SK-N-SH treated with all-trans-retinoic acid at 6 μM for 48 hours (cell line): Measurements from ENCODE around the gene APOBEC3H.

Experiments used
- ATAC-seq: fragments of 200-7000 bp; cut with Tn5 transposase; 3 replicates; pipeline ENCODE4 v1.9.1; 2020; ENCODE audit warnings: mild to moderate bottlenecking, moderate library complexity
- ARNTL ChIP-seq: fragments of 450-650 bp; formaldehyde crosslinking; IDR thresholded peaks from 2 replicates; pipeline ENCODE4 v1.5.0; 2020; ENCODE audit warnings: low read depth, mild to moderate bottlenecking, moderate library complexity, borderline replicate concordance
- BACH2 ChIP-seq: fragments of 250-450 bp; sonication (Bioruptor Pico); IDR thresholded peaks from 2 replicates; pipeline ENCODE4 v1.9.0; 2021; ENCODE audit warnings: mild to moderate bottlenecking, borderline replicate concordance
- CSDC2 ChIP-seq: fragments of 250-450 bp; sonication (Bioruptor Pico); IDR thresholded peaks from 2 replicates; pipeline ENCODE4 v1.5.0; 2020; ENCODE audit warnings: mild to moderate bottlenecking, moderate library complexity
- ESRRG ChIP-seq: fragments of 250-450 bp; sonication (Bioruptor Pico); IDR thresholded peaks from 2 replicates; pipeline ENCODE4 v1.6.1; 2021; ENCODE audit warnings: mild to moderate bottlenecking
- ISL1 ChIP-seq: fragments of 250-450 bp; sonication (Bioruptor Pico); IDR thresholded peaks from 2 replicates; pipeline ENCODE4 v2.1.2; 2022; ENCODE audit warnings: mild to moderate bottlenecking, moderate library complexity
- PATZ1 ChIP-seq: fragments of 250-450 bp; sonication (Bioruptor Pico); IDR thresholded peaks from 2 replicates; pipeline ENCODE4 v1.8.0; 2020; ENCODE audit warnings: mild to moderate bottlenecking, moderate library complexity, borderline replicate concordance
- POU6F1 ChIP-seq: fragments of 250-450 bp; sonication (Bioruptor Pico); IDR thresholded peaks from 2 replicates; pipeline ENCODE4 v1.8.0; 2021; ENCODE audit warnings: low read depth, mild to moderate bottlenecking, moderate library complexity, borderline replicate concordance
- PPARA ChIP-seq: fragments of 250-450 bp; sonication (Bioruptor Pico); IDR thresholded peaks from 2 replicates; pipeline ENCODE4 v1.5.0; 2020; ENCODE audit warnings: mild to moderate bottlenecking, borderline replicate concordance
- RARB ChIP-seq: fragments of 250-450 bp; sonication (Bioruptor Pico); IDR thresholded peaks from 2 replicates; pipeline ENCODE4 v1.8.0; 2021; ENCODE audit warnings: mild to moderate bottlenecking, moderate library complexity
- SNAI2 ChIP-seq: fragments of 250-450 bp; sonication (Bioruptor Pico); IDR thresholded peaks from 2 replicates; pipeline ENCODE4 v1.5.0; 2020; ENCODE audit warnings: mild to moderate bottlenecking, moderate library complexity
- TCF4 ChIP-seq: fragments of 250-450 bp; sonication (Bioruptor Pico); IDR thresholded peaks from 2 replicates; pipeline ENCODE4 v1.8.0; 2021; ENCODE audit warnings: mild to moderate bottlenecking, moderate library complexity, borderline replicate concordance
- TOX ChIP-seq: fragments of 250-450 bp; sonication (Bioruptor Pico); IDR thresholded peaks from 2 replicates; pipeline ENCODE4 v1.8.0; 2021; ENCODE audit warnings: mild to moderate bottlenecking, moderate library complexity, borderline replicate concordance
- TSHZ2 ChIP-seq: fragments of 250-450 bp; sonication (Bioruptor Pico); IDR thresholded peaks from 2 replicates; pipeline ENCODE4 v1.5.0; 2020; ENCODE audit warnings: mild to moderate bottlenecking, moderate library complexity
- ZC3H10 ChIP-seq: fragments of 250-450 bp; sonication (Bioruptor Pico); IDR thresholded peaks from 2 replicates; pipeline ENCODE4 v1.5.1; 2021; ENCODE audit warnings: mild to moderate bottlenecking, moderate library complexity
- ZFP3 ChIP-seq: fragments of 250-450 bp; sonication (Bioruptor Pico); IDR thresholded peaks from 2 replicates; pipeline ENCODE4 v1.5.0; 2020; ENCODE audit warnings: mild to moderate bottlenecking, moderate library complexity
- ZNF565 ChIP-seq: fragments of 450-650 bp; formaldehyde crosslinking; conservative IDR thresholded peaks from 2 replicates; pipeline ENCODE4 v1.5.0; 2020; ENCODE audit warnings: low read depth, mild to moderate bottlenecking, moderate library complexity
- ZNF70 ChIP-seq: fragments of 450-650 bp; formaldehyde crosslinking; IDR thresholded peaks from 2 replicates; pipeline ENCODE4 v1.5.0; 2020; ENCODE audit warnings: mild to moderate bottlenecking, moderate library complexity
- ZNF8 ChIP-seq: fragments of 450-650 bp; formaldehyde crosslinking; IDR thresholded peaks from 2 replicates; pipeline ENCODE4 v1.5.0; 2020; ENCODE audit warnings: mild to moderate bottlenecking, moderate library complexity
- TF ChIP-seq, protein P1 (sequence below): fragments of 250-450 bp; sonication (Bioruptor Pico); IDR thresholded peaks from 2 replicates; pipeline ENCODE4 v1.5.1; 2021; ENCODE audit warnings: mild to moderate bottlenecking, moderate library complexity

The APOBEC3H gene

GRCh38 chr22:39098026-39098425 is 982 bp downstream of the APOBEC3H start:
- ATAC-seq = no peak
- TF ChIP-seq PATZ1 (CRISPR knock-in tag) (no peak), SNAI2 (CRISPR knock-in tag) (no peak), ARNTL (CRISPR knock-in tag) (no peak)

DNA sequence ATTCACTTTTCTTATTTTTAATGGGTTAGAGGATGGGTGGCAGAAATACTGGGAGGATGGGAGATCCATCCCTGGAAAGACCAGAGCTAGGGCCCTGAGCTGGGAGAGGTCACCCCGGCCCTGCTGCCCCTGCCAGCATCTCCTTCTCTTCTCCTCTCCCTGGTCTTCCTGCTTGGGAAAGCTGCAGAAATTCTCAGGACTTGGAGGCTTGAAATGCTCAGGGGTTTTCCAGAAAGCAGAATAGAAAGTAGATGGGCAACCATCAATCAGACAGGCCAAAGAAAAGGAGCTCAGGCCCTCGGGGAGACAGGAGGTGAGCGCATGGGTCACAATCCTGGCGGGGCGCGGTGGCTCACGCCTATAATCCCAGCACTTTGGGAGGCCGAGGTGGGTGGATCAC is 1.5 kb downstream of the APOBEC3H start:
- TF ChIP-seq PATZ1 (CRISPR knock-in tag) = no peak
- no peak for TF ChIP-seq TCF4
- TF ChIP-seq PPARA (CRISPR knock-in tag) = no peak
- TF ChIP-seq ZFP3 (CRISPR knock-in tag) = no peak
- no peak for ATAC-seq

- ATAC-seq = no peak
- no peak for TF ChIP-seq CSDC2 (CRISPR knock-in tag)
- TF ChIP-seq, protein P1, sequence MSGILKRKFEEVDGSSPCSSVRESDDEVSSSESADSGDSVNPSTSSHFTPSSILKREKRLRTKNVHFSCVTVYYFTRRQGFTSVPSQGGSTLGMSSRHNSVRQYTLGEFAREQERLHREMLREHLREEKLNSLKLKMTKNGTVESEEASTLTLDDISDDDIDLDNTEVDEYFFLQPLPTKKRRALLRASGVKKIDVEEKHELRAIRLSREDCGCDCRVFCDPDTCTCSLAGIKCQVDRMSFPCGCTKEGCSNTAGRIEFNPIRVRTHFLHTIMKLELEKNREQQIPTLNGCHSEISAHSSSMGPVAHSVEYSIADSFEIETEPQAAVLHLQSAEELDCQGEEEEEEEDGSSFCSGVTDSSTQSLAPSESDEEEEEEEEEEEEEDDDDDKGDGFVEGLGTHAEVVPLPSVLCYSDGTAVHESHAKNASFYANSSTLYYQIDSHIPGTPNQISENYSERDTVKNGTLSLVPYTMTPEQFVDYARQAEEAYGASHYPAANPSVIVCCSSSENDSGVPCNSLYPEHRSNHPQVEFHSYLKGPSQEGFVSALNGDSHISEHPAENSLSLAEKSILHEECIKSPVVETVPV (CRISPR knock-in tag) = no peak
- no peak for TF ChIP-seq TOX
- TF ChIP-seq ZNF565 = no peak
Measured at GRCh38 chr22:39101226-39101625, 4.2 kb downstream of the APOBEC3H start.

DNA sequence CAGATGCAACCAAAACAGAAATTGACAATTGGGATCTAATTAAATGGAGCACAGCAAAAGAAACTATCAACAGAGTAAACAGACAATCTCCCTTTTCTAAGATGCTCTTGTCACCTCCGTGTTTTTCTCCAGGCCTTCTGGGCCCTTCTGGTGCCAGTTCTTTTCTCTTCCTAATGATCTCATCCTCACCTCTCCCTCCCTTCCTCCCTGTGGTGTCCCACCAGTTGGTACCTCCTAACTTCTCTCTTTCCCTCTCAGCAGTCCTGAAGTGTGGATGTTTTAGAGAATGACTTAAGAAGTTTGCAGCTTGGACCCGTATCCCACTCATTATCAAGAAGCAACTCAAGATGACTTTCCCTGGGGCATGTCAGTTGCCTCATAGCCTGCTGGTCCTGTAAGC is 6.4 kb downstream of the APOBEC3H start:
- TF ChIP-seq ZNF70 (CRISPR knock-in tag) (no peak), TCF4 (no peak), PATZ1 (CRISPR knock-in tag) (no peak), RARB (CRISPR knock-in tag) (no peak), ISL1 (CRISPR knock-in tag) (no peak), POU6F1 (CRISPR knock-in tag) (no peak), ZNF565 (no peak), ZFP3 (CRISPR knock-in tag) (no peak), ESRRG (CRISPR knock-in tag) (no peak), SNAI2 (CRISPR knock-in tag) (no peak), BACH2 (CRISPR knock-in tag) (no peak), ZNF8 (CRISPR knock-in tag) (no peak), ZC3H10 (CRISPR knock-in tag) (no peak), TOX (no peak), ARNTL (CRISPR knock-in tag) (no peak), TSHZ2 (no peak)
- ATAC-seq = no peak
